ENCODE measurements around the gene SYK. TPM values are rescaled to one million over a fixed set of nuclear protein-coding genes. Genes with fewer than 3 reads are reported as not detected.
"Not testable (repeated sequence)": the region's sequence is repeated elsewhere in the genome, so short reads cannot be mapped to it uniquely, and the experiment has no call there.

SYK gene
- total RNA-seq, 4 donors from 2014 or later = 43.7 to 54.9 (median 47.9) TPM

GRCh38 chr9:90880669-90881068 is 79.0 kb downstream of the SYK start:
- peaks cover 4 to 71% (median 7%) of the 10 kb centered on the region in 3 donors for H3K36me3 ChIP-seq
- WGBS, 2 donors = 68 to 92% methylated on average over 2 to 4 of the region's 6 CpGs

DNA sequence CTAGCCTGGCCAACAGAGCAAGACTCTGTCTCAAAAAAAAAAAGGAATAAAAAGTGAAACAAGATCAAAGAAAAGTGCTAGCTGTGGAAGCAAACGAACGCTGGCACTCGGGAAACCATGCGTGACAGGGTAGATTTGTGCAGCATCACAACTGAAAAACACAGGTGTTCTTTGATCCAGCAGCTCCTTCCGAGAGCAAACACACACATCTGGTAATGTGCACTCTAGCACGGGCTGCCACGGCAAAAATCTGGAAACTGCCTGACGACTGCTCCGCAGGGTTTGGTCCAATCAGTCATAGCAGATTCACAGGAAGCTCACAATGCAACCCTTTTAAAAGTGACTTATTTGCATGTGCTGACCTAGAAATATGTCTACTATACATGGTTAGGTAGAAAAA is 80.0 kb downstream of the SYK start:
- intact Hi-C loops (cut with DNase I) = loop anchor here (5.0 kb wide), 1 partner anchor 1184 kb away; no protein-coding TSS in a partner anchor
- Histone ChIP-seq H3K27ac (no peak overlapping the region), H3K27me3 (no peaks in the 10 kb centered on the region), H3K4me3 (no peak overlapping the region), H3K4me1 (peaks cover 0 to 14% (median 0%) of the 10 kb centered on the region in 3 donors), H3K36me3 (peaks cover 4 to 65% (median 7%) of the 10 kb centered on the region in 3 donors), H3K9me3 (no peaks in the 10 kb centered on the region)
- no peak for DNase-seq
- TF ChIP-seq POLR2A (IDR thresholded peaks at IDR 0.05) = no peak
- WGBS, 2 donors = 71 to 89% methylated on average over 9 of the region's 9 CpGs

More at GRCh38 chr9:90880669-90881068, 79.0 kb downstream of the SYK start:
- TF ChIP-seq, protein P1, sequence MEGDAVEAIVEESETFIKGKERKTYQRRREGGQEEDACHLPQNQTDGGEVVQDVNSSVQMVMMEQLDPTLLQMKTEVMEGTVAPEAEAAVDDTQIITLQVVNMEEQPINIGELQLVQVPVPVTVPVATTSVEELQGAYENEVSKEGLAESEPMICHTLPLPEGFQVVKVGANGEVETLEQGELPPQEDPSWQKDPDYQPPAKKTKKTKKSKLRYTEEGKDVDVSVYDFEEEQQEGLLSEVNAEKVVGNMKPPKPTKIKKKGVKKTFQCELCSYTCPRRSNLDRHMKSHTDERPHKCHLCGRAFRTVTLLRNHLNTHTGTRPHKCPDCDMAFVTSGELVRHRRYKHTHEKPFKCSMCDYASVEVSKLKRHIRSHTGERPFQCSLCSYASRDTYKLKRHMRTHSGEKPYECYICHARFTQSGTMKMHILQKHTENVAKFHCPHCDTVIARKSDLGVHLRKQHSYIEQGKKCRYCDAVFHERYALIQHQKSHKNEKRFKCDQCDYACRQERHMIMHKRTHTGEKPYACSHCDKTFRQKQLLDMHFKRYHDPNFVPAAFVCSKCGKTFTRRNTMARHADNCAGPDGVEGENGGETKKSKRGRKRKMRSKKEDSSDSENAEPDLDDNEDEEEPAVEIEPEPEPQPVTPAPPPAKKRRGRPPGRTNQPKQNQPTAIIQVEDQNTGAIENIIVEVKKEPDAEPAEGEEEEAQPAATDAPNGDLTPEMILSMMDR (IDR thresholded peaks at IDR 0.05) = no peak
- no peak for TF ChIP-seq POLR2A (IDR thresholded peaks at IDR 0.05)
- H3K27ac ChIP-seq = no peak overlapping the region
- H3K4me1 ChIP-seq = peaks cover 0 to 14% (median 0%) of the 10 kb centered on the region in 3 donors
- H3K4me3 ChIP-seq = no peak overlapping the region
- intact Hi-C loops (cut with DNase I) = loop anchor here (5.0 kb wide), 1 partner anchor 1183 kb away; no protein-coding TSS in a partner anchor
- no peaks in the 10 kb centered on the region for H3K9me3 ChIP-seq
- H3K27me3 ChIP-seq = no peaks in the 10 kb centered on the region
- no peak for DNase-seq

DNA sequence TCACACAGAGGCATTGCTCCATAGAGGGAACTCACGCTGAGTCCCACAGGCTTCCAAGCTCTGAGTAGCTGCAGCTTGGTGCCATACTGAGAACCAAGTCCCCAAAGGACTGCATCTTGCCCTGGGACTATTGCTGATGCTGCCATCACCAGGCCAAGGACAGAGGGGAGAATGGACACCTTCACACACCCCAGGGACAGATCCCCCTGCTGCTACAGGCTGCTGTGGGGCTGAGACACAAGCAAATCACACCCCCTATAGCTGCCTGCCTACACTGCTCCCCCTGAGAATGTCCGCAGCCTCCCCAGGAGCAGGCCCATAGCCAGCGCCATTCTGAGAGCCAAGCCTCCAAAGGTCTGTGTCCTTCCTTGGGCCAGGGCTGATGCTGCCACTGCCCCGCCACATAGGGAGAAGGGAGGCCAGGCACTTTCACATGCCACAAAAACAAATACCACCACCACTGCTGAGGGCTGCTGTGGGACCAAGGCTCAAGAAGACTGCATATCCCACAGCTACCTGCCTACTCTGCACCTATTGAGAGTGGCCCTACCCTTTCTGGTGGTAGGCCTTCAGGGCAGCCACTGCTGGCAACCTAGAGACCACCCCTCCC is 81.5 kb downstream of the SYK start:
- Histone ChIP-seq H3K4me1 (peaks cover 0 to 12% (median 0%) of the 10 kb centered on the region in 3 donors), H3K27me3 (no peaks in the 10 kb centered on the region), H3K4me3 (no peak overlapping the region), H3K9me3 (no peaks in the 10 kb centered on the region), H3K27ac (no peak overlapping the region), H3K36me3 (peaks cover 4 to 62% (median 7%) of the 10 kb centered on the region in 3 donors)
- TF ChIP-seq, protein P1 (IDR thresholded peaks at IDR 0.05) = no peak
- TF ChIP-seq POLR2A (IDR thresholded peaks at IDR 0.05) = no peak
- intact Hi-C loops (cut with DNase I) = loop anchor here (5.0 kb wide), 1 partner anchor 1186 kb away; no protein-coding TSS in a partner anchor
- WGBS, 2 donors = 100% methylated on average over 1 to 2 of the region's 4 CpGs
- DNase-seq = no peak

DNA sequence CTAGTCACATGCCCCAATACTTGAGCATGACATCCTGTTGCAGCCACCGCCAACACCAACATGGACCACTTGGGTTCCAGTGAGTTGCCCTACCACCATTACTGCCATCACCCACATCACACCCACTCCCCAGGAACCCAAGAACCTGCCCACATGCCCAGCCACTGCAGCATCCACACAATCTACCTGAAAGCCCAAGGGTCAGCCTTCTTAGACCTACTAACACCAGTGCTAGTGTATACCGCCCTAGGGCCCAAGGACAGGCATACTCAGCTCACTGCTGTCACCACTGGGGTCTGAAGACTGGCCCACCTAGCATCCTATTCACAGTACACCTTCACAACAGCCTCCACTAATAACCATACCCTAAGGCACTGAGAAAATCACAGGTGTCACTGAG is 82.0 kb downstream of the SYK start:
- peaks cover 4 to 63% (median 7%) of the 10 kb centered on the region in 3 donors for H3K36me3 ChIP-seq

DNA sequence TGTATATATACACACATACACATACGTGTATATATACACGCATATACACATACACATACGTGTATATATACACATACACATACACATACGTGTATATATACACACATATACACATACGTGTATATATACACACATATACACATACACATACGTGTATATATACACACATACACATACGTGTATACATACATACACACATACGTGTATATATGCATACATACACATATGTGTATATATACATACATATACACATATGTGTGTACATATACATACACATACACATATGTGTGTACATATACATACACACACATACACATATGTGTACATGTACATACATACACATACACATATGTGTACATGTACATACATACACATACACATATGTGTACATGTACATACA is 82.6 kb downstream of the SYK start:
- peaks cover 0 to 1% (median 0%) of the 10 kb centered on the region in 3 donors for H3K4me1 ChIP-seq
- peaks cover 4 to 67% (median 7%) of the 10 kb centered on the region in 3 donors for H3K36me3 ChIP-seq
- TF ChIP-seq, protein P1 (IDR thresholded peaks at IDR 0.05) = no peak
- no peak for TF ChIP-seq POLR2A (IDR thresholded peaks at IDR 0.05)
- no peak for DNase-seq
- H3K27ac ChIP-seq = no peak overlapping the region
- H3K9me3 ChIP-seq = no peaks in the 10 kb centered on the region
- intact Hi-C loops (cut with DNase I) = loop anchor here (5.0 kb wide), 1 partner anchor 1187 kb away; no protein-coding TSS in a partner anchor
- H3K27me3 ChIP-seq = no peaks in the 10 kb centered on the region
- H3K4me3 ChIP-seq = no peak overlapping the region
- 85 to 94% methylated on average over 8 of the region's 8 CpGs for WGBS, 2 donors

More for the DNA sequence above, 82.0 kb downstream of the SYK start:
- peaks cover 0 to 6% (median 0%) of the 10 kb centered on the region in 3 donors for H3K4me1 ChIP-seq
- intact Hi-C loops (cut with DNase I) = loop anchor here (5.0 kb wide), 1 partner anchor 1186 kb away; no protein-coding TSS in a partner anchor
- 100% methylated on average over 2 of the region's 2 CpGs for WGBS, 2 donors
- no peak overlapping the region for H3K27ac ChIP-seq
- TF ChIP-seq, protein P1 (IDR thresholded peaks at IDR 0.05) = no peak
- no peak for TF ChIP-seq POLR2A (IDR thresholded peaks at IDR 0.05)
- no peak for DNase-seq
- no peak overlapping the region for H3K4me3 ChIP-seq
- H3K27me3 ChIP-seq = no peaks in the 10 kb centered on the region
- H3K9me3 ChIP-seq = no peaks in the 10 kb centered on the region

- H3K9me3 ChIP-seq; H3K27me3 ChIP-seq; H3K27ac ChIP-seq; H3K4me3 ChIP-seq; H3K4me1 ChIP-seq; intact Hi-C loops (cut with DNase I); DNase-seq: not testable (repeated sequence)
- peaks cover 0 to 65% (median 0%) of the 10 kb centered on the region in 3 donors for H3K36me3 ChIP-seq
Measured at GRCh38 chr9:90886868-90887267, 85.2 kb downstream of the SYK start.
